ENCODE results near the gene PRR36.
"Not testable (repeated sequence)": the region's sequence is repeated elsewhere in the genome, so short reads cannot be mapped to it uniquely, and the experiment has no call there.

The PRR36 gene

GRCh38 chr19:7870571-7871436 lies 3.4 kb downstream of the PRR36 start:
- no peak for DNase-seq

GRCh38 chr19:7869910-7870511 lies 4.2 kb downstream of the PRR36 start:
- no peak for DNase-seq

GRCh38 chr19:7869453-7869909 lies 4.7 kb downstream of the PRR36 start:
- no peak for DNase-seq

- peak; percentile 27 to 73 for DNase-seq
These were observed 5.3 kb downstream of the PRR36 start for GRCh38 chr19:7868671-7869452.

GRCh38 chr19:7868326-7868670 lies 5.9 kb downstream of the PRR36 start:
- DNase-seq: no peak

GRCh38 chr19:7867092-7867844 lies 6.9 kb downstream of the PRR36 start:
- DNase-seq: no peak

GRCh38 chr19:7866399-7867091 lies 7.6 kb downstream of the PRR36 start:
- DNase-seq: no peak

- no peak for DNase-seq
These were observed 8.8 kb downstream of the PRR36 start for GRCh38 chr19:7865262-7865911.

- no peak for DNase-seq
These were observed 9.5 kb downstream of the PRR36 start for GRCh38 chr19:7864690-7865074.

- DNase-seq: no peak
These were observed 10.1 kb downstream of the PRR36 start for GRCh38 chr19:7863971-7864689.

GRCh38 chr19:7863157-7863970 lies 10.8 kb downstream of the PRR36 start:
- no peak for DNase-seq

GRCh38 chr19:7862413-7862951 lies 11.7 kb downstream of the PRR36 start:
- DNase-seq: no peak

GRCh38 chr19:7861619-7862412 lies 12.4 kb downstream of the PRR36 start:
- no peak for DNase-seq

- no peak for DNase-seq
These were observed 13.2 kb downstream of the PRR36 start for GRCh38 chr19:7860714-7861618.

GRCh38 chr19:7859831-7860713 lies 14.1 kb downstream of the PRR36 start:
- no peak for DNase-seq

GRCh38 chr19:7859087-7859486 lies 15.1 kb downstream of the PRR36 start:
- not testable (repeated sequence) for DNase-seq
